HepG2 (cell line): ENCODE results near the gene BORCS5. TPM values are rescaled to one million over a fixed set of nuclear protein-coding genes. Genes with fewer than 3 reads are reported as not detected.

ENCODE experiments used
- BRD4 ChIP-seq: sonication (generic); formaldehyde crosslinking; IDR thresholded peaks from 2 replicates; pipeline ENCODE4 v1.4.0; 2020; ENCODE audit warnings: missing genetic modification reagents
- CBX2 ChIP-seq, 2 experiments: fragments of 200-600 bp in 1 of 2; sonication (generic); formaldehyde crosslinking in 1 of 2; IDR thresholded peaks; 2 replicates each; pipeline versions ENCODE4 v1.7.0 to v1.8.1; 2018 to 2022; ENCODE audit warnings: low read depth in 2 of 2, low read length in 1 of 2, mild to moderate bottlenecking in 1 of 2, missing genetic modification reagents in 1 of 2
- DPF2 ChIP-seq: sonication (generic); formaldehyde crosslinking; IDR thresholded peaks from 2 replicates; pipeline ENCODE4 v1.4.0; 2020; ENCODE audit warnings: mild to moderate bottlenecking, low read depth, missing genetic modification reagents, borderline replicate concordance
- E2F5 ChIP-seq: sonication (generic); formaldehyde crosslinking; conservative IDR thresholded peaks from 2 replicates; pipeline ENCODE4 v1.4.0; 2020; ENCODE audit warnings: missing genetic modification reagents
- FOXC1 ChIP-seq: sonication (generic); formaldehyde crosslinking; IDR thresholded peaks from 2 replicates; pipeline ENCODE4 v1.8.0; 2022; ENCODE audit warnings: mild to moderate bottlenecking, missing genetic modification reagents, borderline replicate concordance
- HDAC1 ChIP-seq: sonication (generic); formaldehyde crosslinking; IDR thresholded peaks from 2 replicates; pipeline ENCODE4 v1.5.1; 2020; ENCODE audit warnings: mild to moderate bottlenecking, missing genetic modification reagents
- HINFP ChIP-seq: sonication (generic); formaldehyde crosslinking; IDR thresholded peaks from 2 replicates; pipeline ENCODE4 v1.4.0; 2020; ENCODE audit warnings: low read depth, mild to moderate bottlenecking, missing genetic modification reagents
- HNRNPL ChIP-seq: fragments of 200-400 bp; formaldehyde crosslinking; IDR thresholded peaks from 2 replicates; pipeline ENCODE4 v1.6.1; 2017; ENCODE audit warnings: mild to moderate bottlenecking, low read depth, low read length
- RXRA ChIP-seq: sonication (generic); formaldehyde crosslinking; IDR thresholded peaks from 2 replicates; pipeline ENCODE4 v1.5.1; 2020; ENCODE audit warnings: missing genetic modification reagents
- SIN3B ChIP-seq: fragments of 150-350 bp; IDR thresholded peaks from 2 replicates; pipeline ENCODE4 v1.6.1; 2014; ENCODE audit warnings: low read length
- ZFP41 ChIP-seq: sonication (generic); formaldehyde crosslinking; IDR thresholded peaks from 2 replicates; pipeline ENCODE4 v1.4.0; 2020; ENCODE audit warnings: mild to moderate bottlenecking, missing genetic modification reagents, borderline replicate concordance
- ZNF17 ChIP-seq: sonication (generic); formaldehyde crosslinking; IDR thresholded peaks from 2 replicates; pipeline ENCODE4 v1.5.0; 2020; ENCODE audit warnings: mild to moderate bottlenecking, missing genetic modification reagents
- ZNF562 ChIP-seq: sonication (generic); formaldehyde crosslinking; IDR thresholded peaks from 2 replicates; pipeline ENCODE4 v1.8.0; 2022; ENCODE audit warnings: missing genetic modification reagents, borderline replicate concordance
- ZNF703 ChIP-seq: sonication (generic); formaldehyde crosslinking; IDR thresholded peaks from 2 replicates; pipeline ENCODE4 v1.5.1; 2020; ENCODE audit warnings: missing genetic modification reagents, mild to moderate bottlenecking, moderate library complexity, borderline replicate concordance
- ZNF788 ChIP-seq: sonication (generic); formaldehyde crosslinking; IDR thresholded peaks from 2 replicates; pipeline ENCODE4 v1.5.0; 2020; ENCODE audit warnings: mild to moderate bottlenecking, missing genetic modification reagents, borderline replicate concordance
- ZNF841 ChIP-seq: sonication (generic); formaldehyde crosslinking; IDR thresholded peaks from 2 replicates; pipeline ENCODE4 v1.8.1; 2023; ENCODE audit warnings: missing genetic modification reagents, borderline replicate concordance
- ZNF878 ChIP-seq: sonication (generic); formaldehyde crosslinking; IDR thresholded peaks from 2 replicates; pipeline ENCODE4 v1.8.1; 2023; ENCODE audit warnings: mild to moderate bottlenecking, missing genetic modification reagents, moderate library complexity
- polyA plus RNA-seq, 8 experiments: library from polyadenylated mRNA; depleted of rRNA in 3 of 8; stranded (reverse) in 7 of 8; unstranded in 1 of 8; fragments of >200 nt; fragmentation: Illumina TruSeq in 4 of 8; extraction: Trizol in 4 of 8; gene quantifications; 2 replicates each; pipeline versions ENCODE4 v1.2.1 to v1.2.3, GENCODE V29; 2011 to 2016; ENCODE audit warnings: low read depth in 4 of 8, missing spikeins in 1 of 8, mixed read lengths in 1 of 8; ENCODE audit not compliant: insufficient read depth in 1 of 8
- total RNA-seq, 5 experiments: library from RNA; depleted of rRNA; stranded (reverse); fragments of >200 nt; fragmentation: Illumina TruSeq; extraction: Trizol; gene quantifications; 2 replicates each; pipeline ENCODE4 v1.2.3, GENCODE V29; 2016; ENCODE audit warnings: low read depth in 1 of 5
- TF ChIP-seq, protein P1 (sequence below): sonication (generic); formaldehyde crosslinking; IDR thresholded peaks from 2 replicates; pipeline ENCODE4 v1.8.0; 2022; ENCODE audit warnings: missing genetic modification reagents, mild to moderate bottlenecking, moderate library complexity, borderline replicate concordance
- TF ChIP-seq, protein P2 (sequence below): sonication (generic); formaldehyde crosslinking; IDR thresholded peaks from 2 replicates; pipeline ENCODE4 v1.9.0; 2021; ENCODE audit warnings: missing genetic modification reagents, borderline replicate concordance
- TF ChIP-seq, protein P3 (sequence below): sonication (generic); formaldehyde crosslinking; IDR thresholded peaks from 2 replicates; pipeline ENCODE4 v1.4.0; 2020; ENCODE audit warnings: missing genetic modification reagents, borderline replicate concordance

The BORCS5 gene
- total and polyA plus RNA-seq, 2 of the 13 experiments (the other 11 are each of a cell fraction or from before 2014, with no cell fraction given), result 3.9 to 4.7 TPM

- TF ChIP-seq, protein P1, sequence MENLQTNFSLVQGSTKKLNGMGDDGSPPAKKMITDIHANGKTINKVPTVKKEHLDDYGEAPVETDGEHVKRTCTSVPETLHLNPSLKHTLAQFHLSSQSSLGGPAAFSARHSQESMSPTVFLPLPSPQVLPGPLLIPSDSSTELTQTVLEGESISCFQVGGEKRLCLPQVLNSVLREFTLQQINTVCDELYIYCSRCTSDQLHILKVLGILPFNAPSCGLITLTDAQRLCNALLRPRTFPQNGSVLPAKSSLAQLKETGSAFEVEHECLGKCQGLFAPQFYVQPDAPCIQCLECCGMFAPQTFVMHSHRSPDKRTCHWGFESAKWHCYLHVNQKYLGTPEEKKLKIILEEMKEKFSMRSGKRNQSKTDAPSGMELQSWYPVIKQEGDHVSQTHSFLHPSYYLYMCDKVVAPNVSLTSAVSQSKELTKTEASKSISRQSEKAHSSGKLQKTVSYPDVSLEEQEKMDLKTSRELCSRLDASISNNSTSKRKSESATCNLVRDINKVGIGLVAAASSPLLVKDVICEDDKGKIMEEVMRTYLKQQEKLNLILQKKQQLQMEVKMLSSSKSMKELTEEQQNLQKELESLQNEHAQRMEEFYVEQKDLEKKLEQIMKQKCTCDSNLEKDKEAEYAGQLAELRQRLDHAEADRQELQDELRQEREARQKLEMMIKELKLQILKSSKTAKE, result no peak
- TF ChIP-seq FOXC1 (CRISPR knock-in tag) (peak; percentile 80; the same call in 1 of the 2 replicates), ZNF788 (CRISPR knock-in tag) (peak; percentile 86), HNRNPL (0 out of 2 replicates have a peak, but pooled peaks have one; percentile 32), E2F5 (no peak), ZNF703 (no peak), ZNF878 (CRISPR knock-in tag) (no peak), ZNF17 (CRISPR knock-in tag) (no peak), CBX2 (IDR thresholded peaks at IDR 0.05; ENCODE audit: low read depth, low read length) (no peak), CBX2 (CRISPR knock-in tag; IDR thresholded peaks at IDR 0.05; ENCODE audit: low read depth) (no peak), ZNF562 (CRISPR knock-in tag) (no peak), RXRA (CRISPR knock-in tag) (peak; percentile 45; the same call in 1 of the 2 replicates), ZFP41 (CRISPR knock-in tag) (no peak; the same call in 1 of the 2 replicates), ZNF841 (CRISPR knock-in tag) (no peak), HDAC1 (CRISPR knock-in tag) (peak; percentile 78), HINFP (peak; percentile 30; the same call in 1 of the 2 replicates), DPF2 (no peak), BRD4 (no peak), SIN3B (no peak)
- TF ChIP-seq, protein P2, sequence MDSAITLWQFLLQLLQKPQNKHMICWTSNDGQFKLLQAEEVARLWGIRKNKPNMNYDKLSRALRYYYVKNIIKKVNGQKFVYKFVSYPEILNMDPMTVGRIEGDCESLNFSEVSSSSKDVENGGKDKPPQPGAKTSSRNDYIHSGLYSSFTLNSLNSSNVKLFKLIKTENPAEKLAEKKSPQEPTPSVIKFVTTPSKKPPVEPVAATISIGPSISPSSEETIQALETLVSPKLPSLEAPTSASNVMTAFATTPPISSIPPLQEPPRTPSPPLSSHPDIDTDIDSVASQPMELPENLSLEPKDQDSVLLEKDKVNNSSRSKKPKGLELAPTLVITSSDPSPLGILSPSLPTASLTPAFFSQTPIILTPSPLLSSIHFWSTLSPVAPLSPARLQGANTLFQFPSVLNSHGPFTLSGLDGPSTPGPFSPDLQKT, result no peak
- TF ChIP-seq, protein P3, sequence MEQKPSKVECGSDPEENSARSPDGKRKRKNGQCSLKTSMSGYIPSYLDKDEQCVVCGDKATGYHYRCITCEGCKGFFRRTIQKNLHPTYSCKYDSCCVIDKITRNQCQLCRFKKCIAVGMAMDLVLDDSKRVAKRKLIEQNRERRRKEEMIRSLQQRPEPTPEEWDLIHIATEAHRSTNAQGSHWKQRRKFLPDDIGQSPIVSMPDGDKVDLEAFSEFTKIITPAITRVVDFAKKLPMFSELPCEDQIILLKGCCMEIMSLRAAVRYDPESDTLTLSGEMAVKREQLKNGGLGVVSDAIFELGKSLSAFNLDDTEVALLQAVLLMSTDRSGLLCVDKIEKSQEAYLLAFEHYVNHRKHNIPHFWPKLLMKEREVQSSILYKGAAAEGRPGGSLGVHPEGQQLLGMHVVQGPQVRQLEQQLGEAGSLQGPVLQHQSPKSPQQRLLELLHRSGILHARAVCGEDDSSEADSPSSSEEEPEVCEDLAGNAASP (CRISPR knock-in tag), result peak; percentile 36; the same call in 1 of the 2 replicates
These were observed at the start of gene BORCS5 (continued) for GRCh38 chr12:12356896-12357718.
